Measurements from ENCODE around the gene RNF213.

The RNF213 gene

DNA sequence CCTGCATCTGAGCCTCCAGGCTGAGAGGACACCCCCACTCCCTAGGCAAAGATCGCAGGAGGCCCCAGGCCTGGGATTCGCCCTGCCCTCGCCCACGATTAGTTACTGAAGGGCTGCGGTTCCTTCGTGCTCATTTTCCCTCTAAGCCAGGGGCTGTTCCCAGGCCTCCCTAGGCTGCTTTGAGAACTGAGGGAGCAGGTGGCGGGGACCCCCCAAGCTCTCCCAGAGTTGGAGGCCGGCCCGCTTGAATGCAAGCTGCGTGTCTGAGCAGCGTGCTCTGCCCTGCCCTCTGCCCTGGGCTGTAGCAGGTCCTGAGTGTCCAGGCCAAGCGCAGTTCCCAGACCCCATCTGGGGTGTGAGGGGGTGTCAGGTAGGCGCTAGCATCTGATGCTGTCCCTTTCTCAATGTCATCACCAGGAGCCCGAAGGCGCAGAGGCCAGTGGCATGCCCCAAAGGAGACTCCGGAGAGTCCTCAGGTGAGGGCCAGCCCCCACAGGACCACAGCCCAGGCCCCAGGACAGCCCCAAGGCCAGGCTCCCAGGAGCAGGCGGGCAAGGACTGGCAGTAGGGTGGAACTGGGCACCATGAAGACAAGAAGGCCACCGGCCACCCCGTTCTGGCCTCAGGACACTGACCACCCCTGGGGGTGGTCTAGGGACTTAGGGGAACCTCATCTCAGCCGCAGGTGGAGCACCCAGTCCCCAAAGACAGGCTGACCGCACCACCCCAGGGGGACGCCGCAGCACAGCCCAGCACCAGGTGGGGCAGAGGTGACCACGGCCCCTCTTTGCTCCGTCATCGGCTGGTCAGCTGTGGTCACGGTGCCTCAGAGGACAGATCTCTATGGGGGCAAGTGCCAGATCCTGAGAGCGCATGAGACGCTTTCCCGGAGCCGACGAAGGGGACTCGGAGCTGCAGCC, 169.0 kb downstream of the RNF213 start:
- TF ChIP-seq, protein P1, sequence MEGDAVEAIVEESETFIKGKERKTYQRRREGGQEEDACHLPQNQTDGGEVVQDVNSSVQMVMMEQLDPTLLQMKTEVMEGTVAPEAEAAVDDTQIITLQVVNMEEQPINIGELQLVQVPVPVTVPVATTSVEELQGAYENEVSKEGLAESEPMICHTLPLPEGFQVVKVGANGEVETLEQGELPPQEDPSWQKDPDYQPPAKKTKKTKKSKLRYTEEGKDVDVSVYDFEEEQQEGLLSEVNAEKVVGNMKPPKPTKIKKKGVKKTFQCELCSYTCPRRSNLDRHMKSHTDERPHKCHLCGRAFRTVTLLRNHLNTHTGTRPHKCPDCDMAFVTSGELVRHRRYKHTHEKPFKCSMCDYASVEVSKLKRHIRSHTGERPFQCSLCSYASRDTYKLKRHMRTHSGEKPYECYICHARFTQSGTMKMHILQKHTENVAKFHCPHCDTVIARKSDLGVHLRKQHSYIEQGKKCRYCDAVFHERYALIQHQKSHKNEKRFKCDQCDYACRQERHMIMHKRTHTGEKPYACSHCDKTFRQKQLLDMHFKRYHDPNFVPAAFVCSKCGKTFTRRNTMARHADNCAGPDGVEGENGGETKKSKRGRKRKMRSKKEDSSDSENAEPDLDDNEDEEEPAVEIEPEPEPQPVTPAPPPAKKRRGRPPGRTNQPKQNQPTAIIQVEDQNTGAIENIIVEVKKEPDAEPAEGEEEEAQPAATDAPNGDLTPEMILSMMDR (IDR thresholded peaks at IDR 0.05; ENCODE audit: low read depth, low read length): no peak
- no peak overlapping the region for H3K4me3 ChIP-seq (ENCODE audit: low read depth, low read length)

DNA sequence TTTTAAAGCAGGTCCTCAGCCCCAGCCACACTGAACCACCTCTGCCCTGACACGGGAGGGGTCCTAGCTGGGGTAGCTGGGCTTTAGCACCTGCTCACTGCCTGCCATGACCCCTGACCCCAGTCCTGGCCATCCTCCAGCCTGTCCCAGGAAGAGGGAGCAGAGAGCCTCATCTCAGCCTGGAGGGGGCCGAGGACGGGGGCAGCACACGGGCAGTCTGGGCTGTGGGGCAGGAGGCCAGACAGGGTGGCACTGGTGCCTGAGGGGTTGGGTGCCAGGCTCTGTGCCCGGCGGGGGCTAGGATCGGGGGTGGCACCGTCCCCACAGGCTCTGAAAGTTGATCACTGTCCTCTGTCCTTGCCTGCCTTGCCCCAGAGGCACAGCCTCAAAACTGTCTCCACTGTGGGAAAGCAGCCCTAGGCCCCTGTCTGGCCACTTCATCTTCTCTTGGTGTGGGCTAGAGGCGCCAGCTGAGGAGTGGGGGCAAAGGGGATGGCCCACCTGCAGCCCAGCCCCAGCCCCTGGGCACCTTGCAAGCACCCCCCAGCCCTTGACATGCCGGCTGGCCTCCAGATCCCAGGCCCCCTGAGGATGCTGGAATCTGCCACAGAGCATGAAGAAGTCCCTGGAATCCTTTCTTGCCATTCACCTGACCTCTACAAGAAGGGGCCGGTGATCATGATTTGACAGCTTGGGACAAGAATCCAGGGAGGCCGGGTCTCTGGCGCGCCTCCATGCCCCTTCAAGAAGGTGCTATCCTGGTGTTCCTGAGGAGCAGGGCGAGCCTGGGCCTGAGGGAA, 170.0 kb downstream of the RNF213 start:
- TF ChIP-seq, protein P1 (IDR thresholded peaks at IDR 0.05; ENCODE audit: low read depth, low read length): no peak
- H3K4me3 ChIP-seq (ENCODE audit: low read depth, low read length): no peak overlapping the region

DNA sequence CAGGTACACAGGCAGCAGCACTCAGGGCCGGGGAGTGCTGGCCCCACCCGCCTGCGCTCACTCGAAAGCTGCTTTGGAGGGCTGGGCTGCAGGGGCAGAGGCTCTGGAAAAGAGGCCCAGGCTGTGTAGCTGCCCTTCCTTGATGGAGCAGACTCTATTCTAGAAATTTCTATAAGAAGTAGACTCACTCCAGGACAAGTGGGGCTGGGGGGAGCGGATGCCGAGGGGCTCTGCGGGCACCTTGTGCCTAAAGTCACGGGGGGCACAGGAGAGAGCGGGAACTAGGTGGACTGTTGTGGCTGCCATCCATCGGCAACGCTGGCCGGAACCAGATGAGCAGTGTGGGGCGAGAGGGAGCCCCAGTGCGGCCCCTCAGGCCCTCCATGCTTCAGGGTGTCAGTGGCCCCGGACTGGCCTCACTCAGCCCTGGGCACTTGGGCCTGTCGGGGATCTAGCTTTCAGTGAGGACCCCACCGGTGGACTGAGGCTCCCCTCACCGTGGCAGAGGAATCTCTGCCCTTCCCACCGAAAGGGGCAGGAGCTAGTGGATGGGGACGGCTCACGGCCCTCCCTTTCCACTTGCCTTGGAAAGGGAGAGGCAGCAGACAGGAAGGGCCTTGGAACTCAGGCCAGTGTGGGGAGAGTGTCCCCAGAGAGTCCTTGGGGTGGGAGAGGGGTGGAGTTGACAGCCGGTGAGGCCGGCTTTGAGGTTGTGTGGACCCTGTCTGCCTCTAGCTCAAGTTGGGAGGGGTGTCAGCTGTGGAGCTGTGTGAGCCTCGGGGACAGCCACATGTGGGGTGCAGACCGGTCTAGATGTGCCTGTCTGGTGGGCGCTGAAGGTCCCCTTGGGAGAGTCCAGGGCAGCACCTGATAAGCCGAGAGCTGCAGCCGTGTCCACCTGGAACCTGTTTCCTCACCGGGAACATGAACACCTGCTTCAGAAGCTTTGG, 170.9 kb downstream of the RNF213 start:
- H3K4me3 ChIP-seq (ENCODE audit: low read depth, low read length): no peak overlapping the region
- TF ChIP-seq, protein P1 (IDR thresholded peaks at IDR 0.05; ENCODE audit: low read depth, low read length): no peak

DNA sequence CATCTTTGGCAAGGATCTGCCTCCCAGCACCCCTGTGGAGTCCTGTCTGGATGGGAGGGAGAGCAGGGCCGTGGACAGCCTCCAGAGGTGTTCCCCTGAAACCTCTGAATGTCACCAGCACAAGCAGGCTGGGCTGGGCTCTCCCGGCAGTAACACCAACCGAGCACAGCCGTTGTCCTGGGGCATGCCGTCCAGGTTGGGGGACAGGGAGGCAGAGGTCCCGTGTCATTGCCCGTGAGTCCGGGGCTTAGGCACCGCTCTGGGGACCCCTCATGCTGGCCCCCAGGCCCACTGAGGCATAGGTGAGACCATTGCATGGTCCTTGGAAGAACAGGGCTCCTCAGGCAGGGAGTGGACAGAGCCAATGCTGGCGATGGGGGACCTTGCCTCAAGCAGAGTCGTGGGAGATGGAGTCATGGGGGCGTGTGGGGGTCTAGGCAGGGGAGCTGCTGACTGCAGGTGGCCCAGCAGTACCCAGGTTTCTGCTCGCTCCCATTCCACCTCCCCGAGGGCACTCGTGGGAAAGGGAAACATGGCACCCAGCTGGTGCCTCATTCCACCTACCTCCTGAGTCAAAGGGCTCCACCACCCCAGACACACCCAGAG, 171.8 kb downstream of the RNF213 start:
- TF ChIP-seq, protein P1 (IDR thresholded peaks at IDR 0.05; ENCODE audit: low read depth, low read length): no peak
- H3K4me3 ChIP-seq (ENCODE audit: low read depth, low read length): no peak overlapping the region

DNA sequence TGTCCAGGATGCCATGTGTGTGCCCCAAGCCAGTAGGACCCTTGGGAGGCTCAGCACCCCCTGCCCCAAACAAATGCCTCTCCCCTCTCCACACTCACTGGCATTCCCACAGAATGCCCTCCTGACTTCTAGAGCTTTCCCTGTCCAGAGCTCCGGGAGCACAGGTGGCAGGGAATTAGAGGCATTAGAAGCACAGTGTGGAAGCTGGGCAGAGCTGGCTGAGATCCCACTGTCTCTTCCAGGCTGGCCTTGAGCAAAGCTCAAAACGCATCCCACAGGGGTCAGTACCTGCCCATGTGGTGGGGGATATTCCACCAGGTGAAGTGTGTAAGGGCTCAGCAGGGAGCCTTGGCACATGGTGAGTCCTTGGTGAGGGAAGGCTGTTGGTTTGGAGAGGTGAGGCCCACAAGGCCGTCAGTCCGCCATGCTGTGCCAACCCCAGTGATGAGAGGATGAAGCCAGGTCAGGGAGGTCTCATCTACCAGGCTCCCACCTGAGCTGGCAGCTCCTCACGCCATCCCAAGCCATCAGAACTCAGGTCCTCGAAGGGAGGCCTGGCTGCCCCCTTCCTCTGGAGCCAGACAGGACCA, 172.4 kb downstream of the RNF213 start:
- TF ChIP-seq, protein P1 (IDR thresholded peaks at IDR 0.05; ENCODE audit: low read depth, low read length): no peak
- H3K4me3 ChIP-seq (ENCODE audit: low read depth, low read length): no peak overlapping the region

DNA sequence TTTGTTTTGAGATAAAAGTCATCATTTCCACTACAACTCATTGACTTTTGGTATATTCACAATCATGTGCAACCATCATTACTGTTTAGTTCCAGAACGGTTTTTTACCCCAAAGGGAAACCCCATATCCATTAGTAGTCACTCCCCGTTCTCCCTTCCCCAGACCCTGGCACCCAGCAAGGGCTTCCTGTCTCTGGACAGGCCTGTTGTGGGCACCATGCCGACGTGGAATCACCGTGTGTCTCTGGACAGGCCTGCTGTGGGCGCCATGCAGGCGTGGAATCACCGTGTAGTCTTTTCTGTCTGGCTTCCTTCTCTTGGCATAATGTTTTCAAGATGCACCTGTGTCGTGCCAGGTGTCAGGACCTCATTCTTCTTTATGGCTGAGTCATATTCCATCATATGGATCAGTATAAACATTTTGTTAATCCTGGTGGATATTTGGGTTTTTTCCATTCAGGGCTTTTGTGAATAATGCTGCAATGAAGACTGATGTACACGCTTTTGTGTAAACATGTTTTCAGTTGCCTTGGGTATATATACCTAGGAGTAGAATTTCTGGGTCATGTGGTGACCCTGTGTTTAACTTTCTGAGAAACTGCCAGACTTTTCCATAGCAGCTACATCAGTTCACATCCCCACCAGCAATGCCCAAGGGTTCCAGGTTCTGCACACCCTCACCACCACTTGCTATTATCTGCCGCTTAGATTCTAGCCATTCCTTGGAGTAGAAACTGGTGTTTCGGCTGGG, 173.4 kb downstream of the RNF213 start:
- TF ChIP-seq, protein P1 (IDR thresholded peaks at IDR 0.05; ENCODE audit: low read depth, low read length): no peak
- H3K4me3 ChIP-seq (ENCODE audit: low read depth, low read length): no peak overlapping the region
